HG02973 (cell line): Measurements from ENCODE around the gene USP48.
"Not testable (repeated sequence)": the region's sequence is repeated elsewhere in the genome, so short reads cannot be mapped to it uniquely, and the experiment has no call there.

Experiments used
- ATAC-seq: cut with Tn5 transposase; IDR thresholded peaks from one replicate; pipeline ENCODE4 v1.9.1; 2021; ENCODE audit warnings: moderate library complexity; ENCODE audit not compliant: unreplicated experiment

The USP48 gene

GRCh38 chr1:21816602-21817302 is 33.8 kb upstream of the USP48 start:
- ATAC-seq, result no peak

GRCh38 chr1:21815724-21816321 is 32.9 kb upstream of the USP48 start:
- ATAC-seq, result no peak

- ATAC-seq, result no peak
Observed at GRCh38 chr1:21814981-21815582, 32.1 kb upstream of the USP48 start.

- no peak for ATAC-seq
Observed at GRCh38 chr1:21814241-21814918, 31.4 kb upstream of the USP48 start.

- ATAC-seq, result no peak
Observed at GRCh38 chr1:21813542-21813941, 30.6 kb upstream of the USP48 start.

- ATAC-seq, result no peak
Observed at GRCh38 chr1:21811875-21812305, 28.9 kb upstream of the USP48 start, which contains the start of gene LDLRAD2. TSS of gene LDLRAD2 (plus strand) at chr1:21812265. CDS start at chr1:21812452, 187 bp downstream.

- no peak for ATAC-seq
Observed at GRCh38 chr1:21804536-21804935, 21.6 kb upstream of the USP48 start.

GRCh38 chr1:21801100-21801499 is 18.2 kb upstream of the USP48 start:
- no peak for ATAC-seq

- ATAC-seq, result no peak
Observed at GRCh38 chr1:21799730-21800129, 16.8 kb upstream of the USP48 start.

GRCh38 chr1:21795075-21795474 is 12.1 kb upstream of the USP48 start:
- no peak for ATAC-seq

GRCh38 chr1:21794656-21795055 is 11.7 kb upstream of the USP48 start:
- no peak for ATAC-seq

GRCh38 chr1:21793104-21793503 is 10.2 kb upstream of the USP48 start:
- no peak for ATAC-seq

GRCh38 chr1:21786640-21787039 is 3.7 kb upstream of the USP48 start:
- no peak for ATAC-seq

- not testable (repeated sequence) for ATAC-seq
Observed at GRCh38 chr1:21785764-21786163, 2.8 kb upstream of the USP48 start.

- ATAC-seq, result no peak
Observed at GRCh38 chr1:21783679-21784603, 992 bp upstream of the USP48 start.

- peak; percentile 13 for ATAC-seq
Observed at GRCh38 chr1:21782349-21782867, 541 bp downstream of the USP48 start.

- ATAC-seq, result peak; percentile 17
Observed at GRCh38 chr1:21781815-21782348, 1.1 kb downstream of the USP48 start.

- peak; percentile 30 for ATAC-seq
Observed at GRCh38 chr1:21779613-21780521, 3.1 kb downstream of the USP48 start.

GRCh38 chr1:21778405-21778727 is 4.6 kb downstream of the USP48 start:
- ATAC-seq, result no peak
